Stimulated activated CD4-positive, alpha-beta T cell treated with anti-CD3 and anti-CD28 coated beads, Interleukin-15, amount 100 ng/mL, for 48 hours (primary cell): ENCODE measurements around the gene DAPK1.
"Not testable (repeated sequence)": the region's sequence is repeated elsewhere in the genome, so short reads cannot be mapped to it uniquely, and the experiment has no call there.

Experiments
- DNase-seq, 2 donors: peaks; one replicate each; pipeline ENCODE4 v3.0.0-alpha.2; 2020; ENCODE audit warnings: low read depth in 2 of 2

DAPK1 gene

GRCh38 chr9:87498046-87498810 is 561 bp downstream of the DAPK1 start:
- DNase-seq: no peak

- DNase-seq: no peak
Observed at GRCh38 chr9:87498811-87499360, 1.2 kb downstream of the DAPK1 start.

- DNase-seq: no peak
Observed at GRCh38 chr9:87499424-87500017, 1.9 kb downstream of the DAPK1 start.

- DNase-seq: peak in 1 of 2 donors; percentile 16
Observed at GRCh38 chr9:87500491-87501270, 3.0 kb downstream of the DAPK1 start.

- DNase-seq: not testable (repeated sequence)
Observed at GRCh38 chr9:87501271-87501656, 3.6 kb downstream of the DAPK1 start.

- DNase-seq: no peak
Observed at GRCh38 chr9:87501806-87502205, 4.1 kb downstream of the DAPK1 start.

- DNase-seq: no peak
Observed at GRCh38 chr9:87502391-87503221, 4.9 kb downstream of the DAPK1 start.

- no peak for DNase-seq
Observed at GRCh38 chr9:87503430-87503829, 5.8 kb downstream of the DAPK1 start.

- no peak for DNase-seq
Observed at GRCh38 chr9:87503927-87504326, 6.3 kb downstream of the DAPK1 start.

- DNase-seq: no peak
Observed at GRCh38 chr9:87504938-87505337, 7.3 kb downstream of the DAPK1 start.

GRCh38 chr9:87505869-87506678 is 8.4 kb downstream of the DAPK1 start:
- no peak for DNase-seq

- no peak for DNase-seq
Observed at GRCh38 chr9:87507576-87507975, 9.9 kb downstream of the DAPK1 start.

- no peak for DNase-seq
Observed at GRCh38 chr9:87510252-87510683, 12.6 kb downstream of the DAPK1 start.

GRCh38 chr9:87512311-87512710 is 14.6 kb downstream of the DAPK1 start:
- DNase-seq: no peak

GRCh38 chr9:87513161-87513560 is 15.5 kb downstream of the DAPK1 start:
- DNase-seq: no peak

GRCh38 chr9:87513880-87514535 is 16.3 kb downstream of the DAPK1 start:
- no peak for DNase-seq

GRCh38 chr9:87515006-87515405 is 17.3 kb downstream of the DAPK1 start:
- DNase-seq: no peak

GRCh38 chr9:87515588-87516221 is 18.0 kb downstream of the DAPK1 start:
- no peak for DNase-seq

GRCh38 chr9:87516222-87516925 is 18.7 kb downstream of the DAPK1 start:
- DNase-seq: no peak
